K562 (cell line): ENCODE measurements around the gene PTPN1. TPM values are rescaled to one million over a fixed set of nuclear protein-coding genes. Genes with fewer than 3 reads are reported as not detected.
A peak's percentile ranks its signal among the peaks of the same experiment; 100 is the strongest.

ENCODE experiments used
- ATAC-seq: fragments of 200-7000 bp; cut with Tn5 transposase; 3 replicates; pipeline ENCODE4 v1.9.1; 2020; ENCODE audit warnings: moderate library complexity
- BruUV-seq: library from RNA; stranded (reverse); fragments of 400-500 nt; replicated peaks from 2 replicates; lab custom pipeline; 2021; lab: Mats Ljungman, UMichigan
- CTCF ChIA-PET: fragments of 300-600 bp; formaldehyde crosslinking; extraction: SDS; loops from one replicate; lab custom pipeline; 2021; ENCODE audit warnings: low intra/inter-chr PET ratio; lab: Yijun Ruan, JAX
- POLR2A ChIA-PET: fragments of 300-600, 350-650 bp; sonication (Branson Sonifier 250); formaldehyde crosslinking; extraction: SDS; loops from one replicate; lab custom pipeline; 2021; ENCODE audit warnings: antibody characterized with exemption, inconsistent platforms; lab: Yijun Ruan, JAX
- DNase-seq, 4 experiments: peaks; one replicate each; pipeline versions ENCODE4 v3.0.0 to v3.0.0-alpha.2; 2011 to 2018; ENCODE audit warnings: low spot score in 3 of 4, mixed read lengths in 3 of 4; ENCODE audit errors: extremely low read depth in 1 of 4
- FAIRE-seq: peaks from 2 replicates; lab custom pipeline; 2011; peaks lifted over from hg19 to GRCh38; lab: Jason Lieb, UNC
- H2AFZ ChIP-seq: 2 replicates; pipeline ENCODE4 v1.6.0; 2011; ENCODE audit warnings: low read depth, low read length, control low read depth, inconsistent platforms
- H3K27ac ChIP-seq: fragments of 200-600 bp; 3 replicates; pipeline ENCODE4 v1.8.0; 2011; ENCODE audit warnings: low read depth, mild to moderate bottlenecking, control low read depth, inconsistent platforms, low read length, moderate library complexity, mixed read lengths; ENCODE audit errors: extremely low read depth
- H3K27me3 ChIP-seq, 2 experiments: fragments of 300-600 bp in 1 of 2; 2 replicates in 1 of 2; 3 replicates in 1 of 2; pipeline versions ENCODE4 v1.6.0 to v1.8.0; 2011; ENCODE audit warnings: inconsistent platforms in 2 of 2, low read length in 2 of 2, mild to moderate bottlenecking in 1 of 2, mixed read lengths in 1 of 2, moderate library complexity in 1 of 2; ENCODE audit not compliant: control insufficient read depth in 2 of 2, insufficient read depth in 2 of 2
- H3K36me3 ChIP-seq: fragments of 300-600 bp; 3 replicates; pipeline ENCODE4 v1.8.0; 2011; ENCODE audit warnings: mild to moderate bottlenecking, low read length, inconsistent platforms; ENCODE audit not compliant: control insufficient read depth, insufficient read depth
- H3K4me1 ChIP-seq, 2 experiments: fragments of 200-600 bp in 1 of 2; replicated peaks in 1 of 2; 2 replicates in 1 of 2; 3 replicates in 1 of 2; pipeline versions ENCODE4 v1.5.1 to v1.8.0; 2011; ENCODE audit warnings: inconsistent platforms in 2 of 2, low read length in 2 of 2, mild to moderate bottlenecking in 1 of 2, mixed read lengths in 1 of 2, moderate library complexity in 1 of 2; ENCODE audit not compliant: control insufficient read depth in 2 of 2, insufficient read depth in 2 of 2
- H3K4me2 ChIP-seq: 2 replicates; pipeline ENCODE4 v1.6.1; 2011; ENCODE audit warnings: low read length, control low read depth, inconsistent platforms, mixed read lengths; ENCODE audit not compliant: insufficient read depth
- H3K4me3 ChIP-seq: fragments of 200-600 bp; sonication (generic), shearing (Covaris generic); 2 replicates; pipeline ENCODE4 v1.5.1; 2016; ENCODE audit warnings: control low read depth, inconsistent platforms
- H3K79me2 ChIP-seq: fragments of 200-600 bp; 3 replicates; pipeline ENCODE4 v1.8.0; 2011; ENCODE audit warnings: low read length, inconsistent platforms; ENCODE audit not compliant: control insufficient read depth, insufficient read depth
- H3K9ac ChIP-seq, 2 experiments: 2 replicates each; pipeline versions ENCODE4 v1.6.0 to v1.6.1; 2011; ENCODE audit warnings: low read depth in 2 of 2, low read length in 2 of 2, control low read depth in 1 of 2, inconsistent platforms in 1 of 2, mild to moderate bottlenecking in 1 of 2, mixed read lengths in 1 of 2; ENCODE audit not compliant: insufficient read depth in 1 of 2
- H3K9me1 ChIP-seq: one replicate; pipeline ENCODE4 v1.6.0; 2011; ENCODE audit warnings: inconsistent platforms, mild to moderate bottlenecking, low read length, moderate library complexity; ENCODE audit not compliant: control insufficient read depth, insufficient read depth
- H3K9me3 ChIP-seq: replicated peaks from 2 replicates; pipeline ENCODE4 v1.5.1; 2011; ENCODE audit warnings: low read depth, low read length, inconsistent platforms; ENCODE audit not compliant: control insufficient read depth, insufficient read depth
- H4K20me1 ChIP-seq: replicated peaks from 2 replicates; pipeline ENCODE4 v1.6.1; 2011; ENCODE audit warnings: low read length, inconsistent platforms, mixed read lengths; ENCODE audit not compliant: control insufficient read depth, insufficient read depth
- HDAC1 ChIP-seq, 2 experiments: fragments of 450-650 bp; IDR thresholded peaks; 2 replicates each; pipeline ENCODE4 v1.6.1; 2016 to 2017; ENCODE audit warnings: inconsistent platforms in 1 of 2, mild to moderate bottlenecking in 1 of 2, moderate library complexity in 1 of 2
- PBX2 ChIP-seq, 2 experiments: IDR thresholded peaks in 1 of 2; conservative IDR thresholded peaks in 1 of 2; 2 replicates each; pipeline ENCODE4 v1.6.1; 2016; ENCODE audit warnings: low read depth in 2 of 2, mild to moderate bottlenecking in 1 of 2, missing compliant biosample characterization in 1 of 2, missing genetic modification characterization in 1 of 2, moderate library complexity in 1 of 2
- ZKSCAN1 ChIP-seq: fragments of 150-350 bp; IDR thresholded peaks from 2 replicates; pipeline ENCODE4 v1.6.1; 2016; ENCODE audit warnings: low read depth, low read length
- ZNF324 ChIP-seq: fragments of 250-450 bp; sonication (Bioruptor Pico); IDR thresholded peaks from 2 replicates; pipeline ENCODE4 v1.4.0; 2020; ENCODE audit warnings: mild to moderate bottlenecking
- WGBS: fragments of 100-300 bp; shearing (Covaris generic); methylation state at CpG from one replicate; pipeline ENCODE4 v1.1.6; 2016; ENCODE audit warnings: low coverage, mixed read lengths; ENCODE audit not compliant: insufficient coverage; ENCODE audit errors: missing lambda C conversion rate; 5-methylcytosine and 5-hydroxymethylcytosine counted together
- in situ Hi-C: fragments of 300-500 bp; cut with MboI; formaldehyde crosslinking; loops from 4 replicates; pipeline ENCODE4 v1.15.0; 2018; ENCODE audit warnings: inconsistent platforms, mixed read lengths
- intact Hi-C: fragments of 100-400 bp; cut with micrococcal nuclease; formaldehyde crosslinking; loops from 2 replicates; pipeline ENCODE4 v1.14.2; 2022
- polyA plus RNA-seq, 8 experiments: library from polyadenylated mRNA; depleted of rRNA in 4 of 8; stranded (reverse) in 5 of 8; unstranded in 3 of 8; fragments of >200 nt; fragmentation: Nextera tagmentation in 2 of 8; fragmentation: Illumina TruSeq in 1 of 8; extraction: Ambion mirVana in 2 of 8; extraction: Trizol in 1 of 8; gene quantifications; 2 replicates each; pipeline versions ENCODE4 v1.2.1 to v1.2.3, GENCODE V29; 2011 to 2014; ENCODE audit warnings: inconsistent platforms in 1 of 8, missing spikeins in 1 of 8
- total RNA-seq, 7 experiments: library from RNA; depleted of rRNA in 6 of 7; stranded (reverse); fragments of >200 nt in 6 of 7; fragmentation: Illumina TruSeq in 2 of 7; extraction: Trizol in 2 of 7; gene quantifications; 2 replicates each; pipeline versions ENCODE4 v1.2.1 to v1.2.3, GENCODE V29; 2011 to 2021; ENCODE audit warnings: low replicate concordance in 1 of 7

The PTPN1 gene
- total and polyA plus RNA-seq, 9 of the 15 experiments (the other 6 are each of a cell fraction or from before 2014, with no cell fraction given): 11.0 to 85.3 (median 54.0) TPM

GRCh38 chr20:50551288-50551687 is 41.1 kb downstream of the PTPN1 start (continued):
- TF ChIP-seq HDAC1 (IDR thresholded peaks at IDR 0.05): no peak

- TF ChIP-seq PBX2 (CRISPR knock-in tag; IDR thresholded peaks at IDR 0.05; ENCODE audit: low read depth): no peak
- no peak for TF ChIP-seq PBX2 (tag; conservative IDR thresholded peaks at IDR 0.05; ENCODE audit: low read depth)
- TF ChIP-seq ZKSCAN1: peak; percentile 76
- TF ChIP-seq ZNF324 (CRISPR knock-in tag): no peak
- TF ChIP-seq, all 486 proteins: peak for 1
- ATAC-seq (no peak), FAIRE-seq (no peak), DNase-seq (no peak)
- ChIA-PET CTCF (no interaction called here), POLR2A (interaction anchor here (0.6 to 2.4 kb wide), 3 partner anchors 11 to 61 kb away, joined by 3 to 8 read pairs (median 3); partner anchors contain the start of gene PTPN1)
- Histone ChIP-seq H3K27ac (no peak overlapping the region), H3K9me3 (no peaks in the 10 kb centered on the region), H3K36me3 (peaks cover 50% of the 10 kb centered on the region; the same call in 1 of the 3 replicates), H3K79me2 (peaks cover 88% of the 10 kb centered on the region), H3K4me3 (no peak overlapping the region), H3K4me1 (peaks cover 0 to 4% of the 10 kb centered on the region in 2 experiments; a peak in 3 of 5 replicates), H3K27me3 (no peaks in the 10 kb centered on the region), H3K4me2 (no peak overlapping the region), H3K9me1 (no peaks in the 10 kb centered on the region), H3K9ac (no peak overlapping the region), H4K20me1 (no peaks in the 10 kb centered on the region), H2AFZ (no peak overlapping the region)
- in situ Hi-C loops: no loop called here
- 96% methylated on average over 3 of the region's 3 CpGs for WGBS
- no TSS peak for BruUV-seq
- intact Hi-C loops: no loop called here
These were observed 42.8 kb downstream of the PTPN1 start for GRCh38 chr20:50552979-50553378.
